ENCODE results near the gene MGMT. TPM values are rescaled to one million over a fixed set of nuclear protein-coding genes. Genes with fewer than 3 reads are reported as not detected.

Gene MGMT
- total and polyA plus RNA-seq, 4 donors: 28.2 to 79.1 (median 46.0) TPM

GRCh38 chr10:129707406-129708388 is 240.7 kb downstream of the MGMT start (continued):
- no peak for TF ChIP-seq ZBTB33 (IDR thresholded peaks at IDR 0.05)

DNA sequence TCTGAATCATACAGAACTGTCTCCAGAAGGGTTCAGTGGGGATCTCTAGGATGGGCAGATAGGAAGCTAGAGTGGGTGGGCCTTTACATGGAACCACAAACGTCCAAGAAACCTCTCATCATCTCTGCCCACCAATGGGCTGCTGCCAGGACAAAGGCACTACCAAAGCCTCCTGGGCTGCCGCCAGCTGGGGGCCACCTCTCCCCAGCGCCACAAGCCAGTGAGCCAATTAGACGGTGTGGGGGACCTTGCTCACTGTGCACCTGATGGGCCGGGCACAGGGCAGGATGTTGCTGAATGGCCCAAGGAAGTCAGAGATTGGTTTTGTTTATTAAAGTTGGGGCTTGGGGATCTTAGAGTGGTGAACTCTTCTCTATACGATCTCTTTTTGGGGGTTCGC is 242.1 kb downstream of the MGMT start:
- H3K9me3 ChIP-seq (ENCODE audit: control insufficient read depth in 4 of 4, low read length in 3 of 4): no peaks in the 10 kb centered on the region
- TF ChIP-seq NR2F2 (IDR thresholded peaks at IDR 0.05): no peak
- TF ChIP-seq, protein P1, sequence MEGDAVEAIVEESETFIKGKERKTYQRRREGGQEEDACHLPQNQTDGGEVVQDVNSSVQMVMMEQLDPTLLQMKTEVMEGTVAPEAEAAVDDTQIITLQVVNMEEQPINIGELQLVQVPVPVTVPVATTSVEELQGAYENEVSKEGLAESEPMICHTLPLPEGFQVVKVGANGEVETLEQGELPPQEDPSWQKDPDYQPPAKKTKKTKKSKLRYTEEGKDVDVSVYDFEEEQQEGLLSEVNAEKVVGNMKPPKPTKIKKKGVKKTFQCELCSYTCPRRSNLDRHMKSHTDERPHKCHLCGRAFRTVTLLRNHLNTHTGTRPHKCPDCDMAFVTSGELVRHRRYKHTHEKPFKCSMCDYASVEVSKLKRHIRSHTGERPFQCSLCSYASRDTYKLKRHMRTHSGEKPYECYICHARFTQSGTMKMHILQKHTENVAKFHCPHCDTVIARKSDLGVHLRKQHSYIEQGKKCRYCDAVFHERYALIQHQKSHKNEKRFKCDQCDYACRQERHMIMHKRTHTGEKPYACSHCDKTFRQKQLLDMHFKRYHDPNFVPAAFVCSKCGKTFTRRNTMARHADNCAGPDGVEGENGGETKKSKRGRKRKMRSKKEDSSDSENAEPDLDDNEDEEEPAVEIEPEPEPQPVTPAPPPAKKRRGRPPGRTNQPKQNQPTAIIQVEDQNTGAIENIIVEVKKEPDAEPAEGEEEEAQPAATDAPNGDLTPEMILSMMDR (IDR thresholded peaks at IDR 0.05; ENCODE audit: low read depth, low read length, missing input control): no peak
- TF ChIP-seq, protein P2, sequence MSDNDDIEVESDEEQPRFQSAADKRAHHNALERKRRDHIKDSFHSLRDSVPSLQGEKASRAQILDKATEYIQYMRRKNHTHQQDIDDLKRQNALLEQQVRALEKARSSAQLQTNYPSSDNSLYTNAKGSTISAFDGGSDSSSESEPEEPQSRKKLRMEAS (IDR thresholded peaks at IDR 0.05): no peak
- TF ChIP-seq RAD21 (IDR thresholded peaks at IDR 0.05): no peak
- H3K4me1 ChIP-seq (ENCODE audit: control insufficient read depth in 4 of 4, insufficient read depth in 4 of 4, low read length in 3 of 4): peaks cover 16 to 67% (median 57%) of the 10 kb centered on the region in 4 donors
- no peak overlapping the region for H3K4me3 ChIP-seq (ENCODE audit: low read depth in 1 of 3, low read length in 3 of 3)
- no peak overlapping the region for H3K9ac ChIP-seq (ENCODE audit: low read depth in 1 of 2, low read length in 2 of 2)
- WGBS: 78% methylated on average over 7 of the region's 7 CpGs
- DNase-seq (ENCODE audit: low spot score): no peak
- H3K27ac ChIP-seq (ENCODE audit: low read depth in 1 of 2, low read length in 2 of 2): peak overlapping the region; percentile 80 to 81
- no peaks in the 10 kb centered on the region for H3K27me3 ChIP-seq (ENCODE audit: control insufficient read depth in 4 of 4, insufficient read depth in 4 of 4, low read length in 3 of 4)
- no peaks in the 10 kb centered on the region for H3K36me3 ChIP-seq (ENCODE audit: control insufficient read depth in 4 of 4, insufficient read depth in 3 of 4, low read depth in 1 of 4, low read length in 3 of 4)

- TF ChIP-seq HNF4A (conservative IDR thresholded peaks at IDR 0.05) (peak in 1 of 2 donors; percentile 26), RXRA (IDR thresholded peaks at IDR 0.05) (peak in 1 of 2 donors; percentile 63), JUND (IDR thresholded peaks at IDR 0.05) (no peak)
- 38% methylated on average over 16 of the region's 16 CpGs for WGBS
- Histone ChIP-seq H3K9me3 (ENCODE audit: control insufficient read depth in 4 of 4, low read length in 3 of 4) (no peaks in the 10 kb centered on the region), H3K27ac (ENCODE audit: low read depth in 1 of 2, low read length in 2 of 2) (peak overlapping the region; percentile 80 to 81), H3K4me3 (ENCODE audit: low read depth in 1 of 3, low read length in 3 of 3) (peak overlapping the region in 1 of 3 donors; percentile 13), H3K4me1 (ENCODE audit: control insufficient read depth in 4 of 4, insufficient read depth in 4 of 4, low read length in 3 of 4) (peaks cover 16 to 67% (median 57%) of the 10 kb centered on the region in 4 donors), H3K36me3 (ENCODE audit: control insufficient read depth in 4 of 4, insufficient read depth in 3 of 4, low read depth in 1 of 4, low read length in 3 of 4) (no peaks in the 10 kb centered on the region), H3K27me3 (ENCODE audit: control insufficient read depth in 4 of 4, insufficient read depth in 4 of 4, low read length in 3 of 4) (no peaks in the 10 kb centered on the region), H3K9ac (ENCODE audit: low read depth in 1 of 2, low read length in 2 of 2) (no peak overlapping the region)
- peak; percentile 42 for DNase-seq (ENCODE audit: low spot score)
Measured at GRCh38 chr10:129709627-129710509, 242.8 kb downstream of the MGMT start.

Measured in liver (tissue), 9 donors.